HepG2 (cell line): Measurements from ENCODE around the gene TMEM253. TPM values are rescaled to one million over a fixed set of nuclear protein-coding genes. Genes with fewer than 3 reads are reported as not detected.

Source experiments
- ARID2 ChIP-seq: sonication (generic); formaldehyde crosslinking; IDR thresholded peaks from 2 replicates; pipeline ENCODE4 v1.8.1; 2022; ENCODE audit warnings: mild to moderate bottlenecking, missing genetic modification reagents, borderline replicate concordance
- GTF2F1 ChIP-seq: fragments of 150-350 bp; IDR thresholded peaks from 2 replicates; pipeline ENCODE4 v1.6.1; 2014; ENCODE audit warnings: low read length
- MYNN ChIP-seq: sonication (generic); formaldehyde crosslinking; IDR thresholded peaks from 2 replicates; pipeline ENCODE4 v1.4.0; 2020; ENCODE audit warnings: mild to moderate bottlenecking, low read depth, missing genetic modification reagents
- NFE2 ChIP-seq: sonication (generic); formaldehyde crosslinking; IDR thresholded peaks from 2 replicates; pipeline ENCODE4 v1.4.0; 2020; ENCODE audit warnings: missing genetic modification reagents
- RXRB ChIP-seq: IDR thresholded peaks from 2 replicates; pipeline ENCODE4 v1.6.1; 2016; ENCODE audit warnings: borderline replicate concordance, missing genetic modification reagents, missing compliant biosample characterization
- ZFX ChIP-seq: sonication (generic); formaldehyde crosslinking; IDR thresholded peaks from 2 replicates; pipeline ENCODE4 v1.4.0; 2020; ENCODE audit warnings: mild to moderate bottlenecking, low read depth, missing genetic modification reagents, moderate library complexity
- ZNF264 ChIP-seq: sonication (generic); formaldehyde crosslinking; IDR thresholded peaks from 2 replicates; pipeline ENCODE4 v1.4.0; 2020; ENCODE audit warnings: missing genetic modification reagents
- ZNF44 ChIP-seq: sonication (generic); formaldehyde crosslinking; IDR thresholded peaks from 2 replicates; pipeline ENCODE4 v1.5.1; 2020; ENCODE audit warnings: mild to moderate bottlenecking, missing genetic modification reagents
- ZNF501 ChIP-seq: sonication (generic); formaldehyde crosslinking; IDR thresholded peaks from 2 replicates; pipeline ENCODE4 v1.5.1; 2020; ENCODE audit warnings: mild to moderate bottlenecking, moderate library complexity, missing genetic modification reagents
- ZNF747 ChIP-seq: sonication (generic); formaldehyde crosslinking; IDR thresholded peaks from 2 replicates; pipeline ENCODE4 v1.8.1; 2023; ENCODE audit warnings: missing genetic modification reagents, mild to moderate bottlenecking, borderline replicate concordance
- polyA plus RNA-seq, 8 experiments: library from polyadenylated mRNA; depleted of rRNA in 3 of 8; stranded (reverse) in 7 of 8; unstranded in 1 of 8; fragments of >200 nt; fragmentation: Illumina TruSeq in 4 of 8; extraction: Trizol in 4 of 8; gene quantifications; 2 replicates each; pipeline versions ENCODE4 v1.2.1 to v1.2.3, GENCODE V29; 2011 to 2016; ENCODE audit warnings: low read depth in 4 of 8, missing spikeins in 1 of 8, mixed read lengths in 1 of 8; ENCODE audit not compliant: insufficient read depth in 1 of 8
- total RNA-seq, 5 experiments: library from RNA; depleted of rRNA; stranded (reverse); fragments of >200 nt; fragmentation: Illumina TruSeq; extraction: Trizol; gene quantifications; 2 replicates each; pipeline ENCODE4 v1.2.3, GENCODE V29; 2016; ENCODE audit warnings: low read depth in 1 of 5
- TF ChIP-seq, protein P1 (sequence below): sonication (generic); formaldehyde crosslinking; IDR thresholded peaks from 2 replicates; pipeline ENCODE4 v1.5.1; 2020; ENCODE audit warnings: mild to moderate bottlenecking, missing genetic modification reagents, moderate library complexity
- TF ChIP-seq, protein P2 (sequence below): sonication (generic); formaldehyde crosslinking; IDR thresholded peaks from 2 replicates; pipeline ENCODE4 v1.5.1; 2020; ENCODE audit warnings: missing genetic modification reagents, mild to moderate bottlenecking, borderline replicate concordance
- TF ChIP-seq, protein P3 (sequence below): sonication (generic); formaldehyde crosslinking; IDR thresholded peaks from 2 replicates; pipeline ENCODE4 v1.4.0; 2020; ENCODE audit warnings: low read depth, missing genetic modification reagents
- TF ChIP-seq, protein P4 (sequence below): sonication (generic); formaldehyde crosslinking; IDR thresholded peaks from 2 replicates; pipeline ENCODE4 v1.5.0; 2020; ENCODE audit warnings: mild to moderate bottlenecking, missing genetic modification reagents, borderline replicate concordance

The TMEM253 gene
- total and polyA plus RNA-seq, 2 of the 13 experiments (the other 11 are each of a cell fraction or from before 2014, with no cell fraction given), result 0.29 to 0.45 TPM

DNA sequence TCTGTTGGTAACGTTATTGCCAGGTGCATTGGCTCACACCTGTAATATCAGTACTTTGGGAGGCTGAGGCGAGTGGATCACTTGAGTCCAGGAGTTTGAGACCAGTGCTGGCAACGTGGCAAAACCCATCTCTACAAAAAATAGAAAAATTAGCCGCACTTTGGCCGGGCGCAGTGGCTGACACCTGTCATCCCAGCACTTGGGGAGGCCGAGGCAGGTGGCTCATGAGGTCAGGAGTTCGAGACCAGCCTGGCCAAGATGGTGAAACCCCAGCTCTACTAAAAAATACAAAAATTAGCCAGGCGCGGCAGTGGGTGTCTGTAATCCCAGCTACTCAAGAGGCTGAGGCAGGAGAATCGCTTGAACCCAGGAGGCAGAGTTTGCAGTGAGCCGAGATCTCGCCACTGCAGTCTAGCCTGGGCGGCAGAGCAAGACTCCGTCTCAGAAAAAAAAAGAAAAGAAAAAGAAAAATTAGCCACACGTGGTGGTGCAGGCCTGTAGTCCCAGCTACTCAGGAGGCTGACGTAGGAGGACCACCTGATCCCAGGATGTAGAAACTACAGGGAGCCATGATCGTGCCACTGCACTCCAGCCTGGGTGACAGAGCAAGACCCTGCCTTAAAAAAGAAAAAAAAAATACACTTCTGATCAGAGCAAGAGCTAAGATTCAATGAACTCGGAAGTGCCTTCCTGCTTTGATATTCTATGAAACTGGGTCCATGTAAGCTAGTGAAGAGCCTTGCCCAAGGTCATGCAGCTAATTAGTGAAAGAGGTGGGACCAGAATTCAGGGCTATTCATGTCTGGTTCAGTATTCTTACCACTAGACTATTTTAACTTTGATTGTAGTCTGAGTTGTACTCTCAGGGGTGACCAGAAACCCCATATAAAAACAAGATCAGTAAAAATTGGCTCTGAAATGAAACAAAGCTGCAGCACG, 47.4 kb upstream of the TMEM253 start (continued):
- TF ChIP-seq, protein P1, sequence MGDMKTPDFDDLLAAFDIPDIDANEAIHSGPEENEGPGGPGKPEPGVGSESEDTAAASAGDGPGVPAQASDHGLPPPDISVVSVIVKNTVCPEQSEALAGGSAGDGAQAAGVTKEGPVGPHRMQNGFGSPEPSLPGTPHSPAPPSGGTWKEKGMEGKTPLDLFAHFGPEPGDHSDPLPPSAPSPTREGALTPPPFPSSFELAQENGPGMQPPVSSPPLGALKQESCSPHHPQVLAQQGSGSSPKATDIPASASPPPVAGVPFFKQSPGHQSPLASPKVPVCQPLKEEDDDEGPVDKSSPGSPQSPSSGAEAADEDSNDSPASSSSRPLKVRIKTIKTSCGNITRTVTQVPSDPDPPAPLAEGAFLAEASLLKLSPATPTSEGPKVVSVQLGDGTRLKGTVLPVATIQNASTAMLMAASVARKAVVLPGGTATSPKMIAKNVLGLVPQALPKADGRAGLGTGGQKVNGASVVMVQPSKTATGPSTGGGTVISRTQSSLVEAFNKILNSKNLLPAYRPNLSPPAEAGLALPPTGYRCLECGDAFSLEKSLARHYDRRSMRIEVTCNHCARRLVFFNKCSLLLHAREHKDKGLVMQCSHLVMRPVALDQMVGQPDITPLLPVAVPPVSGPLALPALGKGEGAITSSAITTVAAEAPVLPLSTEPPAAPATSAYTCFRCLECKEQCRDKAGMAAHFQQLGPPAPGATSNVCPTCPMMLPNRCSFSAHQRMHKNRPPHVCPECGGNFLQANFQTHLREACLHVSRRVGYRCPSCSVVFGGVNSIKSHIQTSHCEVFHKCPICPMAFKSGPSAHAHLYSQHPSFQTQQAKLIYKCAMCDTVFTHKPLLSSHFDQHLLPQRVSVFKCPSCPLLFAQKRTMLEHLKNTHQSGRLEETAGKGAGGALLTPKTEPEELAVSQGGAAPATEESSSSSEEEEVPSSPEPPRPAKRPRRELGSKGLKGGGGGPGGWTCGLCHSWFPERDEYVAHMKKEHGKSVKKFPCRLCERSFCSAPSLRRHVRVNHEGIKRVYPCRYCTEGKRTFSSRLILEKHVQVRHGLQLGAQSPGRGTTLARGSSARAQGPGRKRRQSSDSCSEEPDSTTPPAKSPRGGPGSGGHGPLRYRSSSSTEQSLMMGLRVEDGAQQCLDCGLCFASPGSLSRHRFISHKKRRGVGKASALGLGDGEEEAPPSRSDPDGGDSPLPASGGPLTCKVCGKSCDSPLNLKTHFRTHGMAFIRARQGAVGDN (CRISPR knock-in tag), result peak; percentile 72
- TF ChIP-seq ARID2 (no peak), ZNF501 (CRISPR knock-in tag) (peak; percentile 78), ZNF264 (CRISPR knock-in tag) (peak; percentile 15; the same call in 1 of the 2 replicates), ZNF44 (CRISPR knock-in tag) (0 out of 2 replicates have a peak, but pooled peaks have one; percentile 4), MYNN (no peak), GTF2F1 (no peak), ZFX (0 out of 2 replicates have a peak, but pooled peaks have one; percentile 5), RXRB (CRISPR knock-in tag) (peak; percentile 22; the same call in 1 of the 2 replicates), NFE2 (CRISPR knock-in tag) (no peak), ZNF747 (CRISPR knock-in tag) (0 out of 2 replicates have a peak, but pooled peaks have one; percentile 0)
- TF ChIP-seq, protein P2, sequence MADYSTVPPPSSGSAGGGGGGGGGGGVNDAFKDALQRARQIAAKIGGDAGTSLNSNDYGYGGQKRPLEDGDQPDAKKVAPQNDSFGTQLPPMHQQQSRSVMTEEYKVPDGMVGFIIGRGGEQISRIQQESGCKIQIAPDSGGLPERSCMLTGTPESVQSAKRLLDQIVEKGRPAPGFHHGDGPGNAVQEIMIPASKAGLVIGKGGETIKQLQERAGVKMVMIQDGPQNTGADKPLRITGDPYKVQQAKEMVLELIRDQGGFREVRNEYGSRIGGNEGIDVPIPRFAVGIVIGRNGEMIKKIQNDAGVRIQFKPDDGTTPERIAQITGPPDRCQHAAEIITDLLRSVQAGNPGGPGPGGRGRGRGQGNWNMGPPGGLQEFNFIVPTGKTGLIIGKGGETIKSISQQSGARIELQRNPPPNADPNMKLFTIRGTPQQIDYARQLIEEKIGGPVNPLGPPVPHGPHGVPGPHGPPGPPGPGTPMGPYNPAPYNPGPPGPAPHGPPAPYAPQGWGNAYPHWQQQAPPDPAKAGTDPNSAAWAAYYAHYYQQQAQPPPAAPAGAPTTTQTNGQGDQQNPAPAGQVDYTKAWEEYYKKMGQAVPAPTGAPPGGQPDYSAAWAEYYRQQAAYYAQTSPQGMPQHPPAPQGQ (CRISPR knock-in tag), result 0 out of 2 replicates have a peak, but pooled peaks have one; percentile 16
- TF ChIP-seq, protein P3, sequence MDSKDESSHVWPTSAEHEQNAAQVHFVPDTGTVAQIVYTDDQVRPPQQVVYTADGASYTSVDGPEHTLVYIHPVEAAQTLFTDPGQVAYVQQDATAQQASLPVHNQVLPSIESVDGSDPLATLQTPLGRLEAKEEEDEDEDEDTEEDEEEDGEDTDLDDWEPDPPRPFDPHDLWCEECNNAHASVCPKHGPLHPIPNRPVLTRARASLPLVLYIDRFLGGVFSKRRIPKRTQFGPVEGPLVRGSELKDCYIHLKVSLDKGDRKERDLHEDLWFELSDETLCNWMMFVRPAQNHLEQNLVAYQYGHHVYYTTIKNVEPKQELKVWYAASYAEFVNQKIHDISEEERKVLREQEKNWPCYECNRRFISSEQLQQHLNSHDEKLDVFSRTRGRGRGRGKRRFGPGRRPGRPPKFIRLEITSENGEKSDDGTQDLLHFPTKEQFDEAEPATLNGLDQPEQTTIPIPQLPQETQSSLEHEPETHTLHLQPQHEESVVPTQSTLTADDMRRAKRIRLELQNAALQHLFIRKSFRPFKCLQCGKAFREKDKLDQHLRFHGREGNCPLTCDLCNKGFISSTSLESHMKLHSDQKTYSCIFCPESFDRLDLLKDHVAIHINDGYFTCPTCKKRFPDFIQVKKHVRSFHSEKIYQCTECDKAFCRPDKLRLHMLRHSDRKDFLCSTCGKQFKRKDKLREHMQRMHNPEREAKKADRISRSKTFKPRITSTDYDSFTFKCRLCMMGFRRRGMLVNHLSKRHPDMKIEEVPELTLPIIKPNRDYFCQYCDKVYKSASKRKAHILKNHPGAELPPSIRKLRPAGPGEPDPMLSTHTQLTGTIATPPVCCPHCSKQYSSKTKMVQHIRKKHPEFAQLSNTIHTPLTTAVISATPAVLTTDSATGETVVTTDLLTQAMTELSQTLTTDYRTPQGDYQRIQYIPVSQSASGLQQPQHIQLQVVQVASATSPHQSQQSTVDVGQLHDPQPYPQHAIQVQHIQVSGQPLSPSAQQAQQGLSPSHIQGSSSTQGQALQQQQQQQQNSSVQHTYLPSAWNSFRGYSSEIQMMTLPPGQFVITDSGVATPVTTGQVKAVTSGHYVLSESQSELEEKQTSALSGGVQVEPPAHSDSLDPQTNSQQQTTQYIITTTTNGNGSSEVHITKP (CRISPR knock-in tag), result no peak
- TF ChIP-seq, protein P4, sequence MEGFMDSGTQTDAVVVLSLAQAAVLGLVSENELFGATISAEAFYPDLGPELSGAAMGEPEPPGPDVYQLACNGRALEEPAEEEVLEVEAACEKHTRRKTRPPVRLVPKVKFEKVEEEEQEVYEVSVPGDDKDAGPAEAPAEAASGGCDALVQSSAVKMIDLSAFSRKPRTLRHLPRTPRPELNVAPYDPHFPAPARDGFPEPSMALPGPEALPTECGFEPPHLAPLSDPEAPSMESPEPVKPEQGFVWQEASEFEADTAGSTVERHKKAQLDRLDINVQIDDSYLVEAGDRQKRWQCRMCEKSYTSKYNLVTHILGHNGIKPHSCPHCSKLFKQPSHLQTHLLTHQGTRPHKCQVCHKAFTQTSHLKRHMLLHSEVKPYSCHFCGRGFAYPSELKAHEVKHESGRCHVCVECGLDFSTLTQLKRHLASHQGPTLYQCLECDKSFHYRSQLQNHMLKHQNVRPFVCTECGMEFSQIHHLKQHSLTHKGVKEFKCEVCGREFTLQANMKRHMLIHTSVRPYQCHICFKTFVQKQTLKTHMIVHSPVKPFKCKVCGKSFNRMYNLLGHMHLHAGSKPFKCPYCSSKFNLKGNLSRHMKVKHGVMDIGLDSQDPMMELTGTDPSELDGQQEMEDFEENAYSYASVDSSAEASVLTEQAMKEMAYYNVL (CRISPR knock-in tag), result no peak
